HG03045 (cell line): Measurements from ENCODE around the gene ITM2B.
"Not testable (repeated sequence)": the region's sequence is repeated elsewhere in the genome, so short reads cannot be mapped to it uniquely, and the experiment has no call there.

ENCODE experiments used
- ATAC-seq: cut with Tn5 transposase; IDR thresholded peaks from one replicate; pipeline ENCODE4 v1.9.1; 2021; ENCODE audit warnings: mild to moderate bottlenecking, moderate library complexity; ENCODE audit not compliant: unreplicated experiment

ITM2B gene

DNA sequence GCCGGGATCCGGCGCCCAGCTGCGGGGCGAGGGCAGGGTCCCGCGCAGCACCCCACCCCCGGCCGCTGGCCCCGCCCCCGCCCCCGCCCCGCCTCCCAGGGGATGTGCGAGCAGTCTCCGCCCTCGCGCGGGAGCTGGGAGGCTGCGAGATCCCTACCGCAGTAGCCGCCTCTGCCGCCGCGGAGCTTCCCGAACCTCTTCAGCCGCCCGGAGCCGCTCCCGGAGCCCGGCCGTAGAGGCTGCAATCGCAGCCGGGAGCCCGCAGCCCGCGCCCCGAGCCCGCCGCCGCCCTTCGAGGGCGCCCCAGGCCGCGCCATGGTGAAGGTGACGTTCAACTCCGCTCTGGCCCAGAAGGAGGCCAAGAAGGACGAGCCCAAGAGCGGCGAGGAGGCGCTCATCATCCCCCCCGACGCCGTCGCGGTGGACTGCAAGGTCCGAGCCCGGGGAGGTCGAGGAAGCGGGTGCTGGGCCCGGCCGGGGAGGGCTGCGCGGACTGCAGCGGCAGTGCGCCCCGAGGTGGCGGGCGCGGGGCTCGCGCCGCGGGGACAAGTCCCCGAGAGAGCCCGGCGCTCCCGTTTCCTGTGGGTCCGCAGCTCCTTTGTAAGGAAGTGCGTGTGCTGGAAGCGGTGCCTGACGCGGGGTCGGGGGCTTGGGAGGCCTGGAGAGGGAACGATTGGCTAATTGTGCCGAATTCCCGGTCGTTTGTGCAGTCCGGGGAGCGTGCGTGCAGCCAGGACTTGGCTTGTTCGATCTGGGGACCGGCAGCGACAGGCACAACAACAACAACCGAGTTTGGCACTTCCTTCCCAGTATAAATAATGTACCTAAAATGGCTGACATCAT lies at the start of gene ITM2B:
TSS of gene ITM2B (plus strand) at position 161 of the 843 bp plus-strand sequence. CDS start at position 316, 155 bp downstream.
- peak; percentile 59 for ATAC-seq

DNA sequence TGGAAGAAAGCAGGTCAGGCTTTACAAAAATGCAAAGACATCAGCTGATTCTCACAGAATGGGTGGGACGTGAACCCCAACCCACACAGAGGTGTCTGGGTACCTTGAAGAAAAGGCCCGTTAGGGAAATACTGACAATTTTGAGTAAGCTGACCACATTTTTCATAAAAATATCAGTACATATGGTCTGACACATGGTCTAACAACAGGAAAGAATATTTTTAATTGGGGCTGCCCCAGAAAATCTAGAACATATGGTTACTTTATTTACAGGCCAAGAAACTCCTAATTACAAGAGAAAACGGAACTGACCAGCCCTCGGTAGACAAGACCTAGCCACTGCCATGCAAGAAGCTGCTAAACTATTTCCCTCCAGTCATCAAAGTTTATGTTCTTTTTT lies 48.7 kb upstream of the ITM2B start:
- ATAC-seq = no peak

DNA sequence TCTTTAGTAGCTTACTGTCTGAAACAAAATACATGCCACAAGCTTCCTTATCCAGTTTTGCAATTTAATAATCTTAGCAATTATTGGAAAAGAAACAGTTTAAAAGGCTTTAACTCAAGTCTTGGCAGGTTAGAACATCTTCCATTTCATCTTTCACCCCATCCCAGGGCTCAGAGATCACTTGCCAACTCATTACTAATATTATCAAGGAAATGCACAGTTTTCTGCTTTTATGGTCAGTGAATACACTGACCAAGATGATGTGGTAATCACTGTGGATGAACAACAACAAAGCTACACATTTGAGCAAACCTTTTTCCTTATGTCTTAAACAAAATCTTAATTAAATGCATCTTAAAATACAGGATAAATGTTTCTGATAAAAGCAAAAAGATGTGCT lies 48.0 kb upstream of the ITM2B start:
- ATAC-seq = no peak

DNA sequence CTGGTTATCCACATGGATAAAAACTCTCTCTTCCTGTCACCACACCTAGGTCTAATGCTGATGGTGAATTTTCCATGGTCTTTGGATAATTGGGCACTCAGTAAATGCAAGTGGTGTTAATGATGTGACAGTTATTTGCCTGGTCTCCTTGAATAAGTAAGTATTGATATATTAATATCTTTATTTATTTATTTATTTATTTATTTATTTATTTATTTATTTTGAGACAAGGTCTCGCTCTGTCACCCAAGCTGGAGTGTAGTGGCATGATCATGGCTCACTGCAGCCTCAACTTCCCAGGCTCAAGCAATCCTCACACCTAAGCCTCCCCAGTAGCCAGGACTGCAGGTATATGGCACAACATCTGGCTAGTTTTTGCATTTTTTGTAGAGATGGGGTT lies 46.3 kb upstream of the ITM2B start:
- ATAC-seq = no peak

DNA sequence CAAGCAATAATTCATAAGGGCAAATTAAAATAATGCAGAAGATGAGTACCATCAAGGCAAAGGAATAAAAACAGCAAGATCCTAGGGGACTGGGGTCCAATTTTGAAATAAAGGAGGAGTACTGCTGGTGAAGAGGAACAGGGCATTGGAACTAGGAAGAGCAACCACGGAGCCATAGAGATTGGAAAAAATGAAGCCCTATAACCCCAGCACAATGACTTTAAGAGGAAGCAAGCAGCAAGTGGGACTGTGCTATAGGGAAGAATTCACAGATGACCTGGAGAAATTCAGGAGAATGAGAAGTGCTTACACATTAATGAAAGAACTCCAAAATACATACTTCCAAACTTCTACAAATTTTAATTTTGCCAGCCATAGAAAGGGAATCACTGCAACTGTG lies 44.9 kb upstream of the ITM2B start:
- no peak for ATAC-seq

DNA sequence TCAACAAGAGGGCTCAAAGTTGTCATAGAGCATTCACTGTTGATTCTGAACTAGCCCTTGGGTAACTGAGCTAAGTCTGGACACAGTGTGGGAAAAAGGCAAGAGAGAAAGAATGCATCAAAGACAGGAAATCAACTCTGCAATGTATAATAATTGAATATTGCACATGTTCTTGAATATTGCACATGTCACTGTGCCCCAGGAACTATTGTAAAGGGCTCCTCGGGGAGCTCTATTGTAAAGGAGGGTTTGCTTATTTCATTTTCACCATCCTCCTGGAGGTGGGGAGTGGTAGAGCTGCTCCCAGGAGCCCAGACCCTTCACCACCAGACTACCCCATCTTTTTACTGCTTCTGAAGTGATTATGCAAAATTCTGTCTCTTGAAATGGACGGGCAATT lies 44.4 kb upstream of the ITM2B start:
- ATAC-seq = no peak

DNA sequence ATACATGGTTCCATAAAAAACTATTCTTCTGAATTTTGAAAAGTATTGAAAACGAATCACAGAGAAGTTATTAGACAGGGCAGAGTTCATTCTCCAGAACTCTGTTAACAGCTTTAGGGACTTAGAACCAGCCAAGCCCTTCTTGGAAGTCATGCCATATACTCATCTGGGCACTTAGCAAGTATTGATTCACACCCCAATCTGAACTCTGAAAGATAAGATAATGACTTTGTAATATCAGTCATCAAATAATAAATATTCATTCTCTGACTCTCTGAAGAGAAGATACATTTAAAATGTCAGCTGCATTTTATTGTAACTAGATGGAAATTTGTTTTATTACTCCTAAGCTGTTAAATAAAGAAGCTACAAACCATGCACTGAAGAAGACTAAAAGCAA lies 43.8 kb upstream of the ITM2B start:
- ATAC-seq = no peak

DNA sequence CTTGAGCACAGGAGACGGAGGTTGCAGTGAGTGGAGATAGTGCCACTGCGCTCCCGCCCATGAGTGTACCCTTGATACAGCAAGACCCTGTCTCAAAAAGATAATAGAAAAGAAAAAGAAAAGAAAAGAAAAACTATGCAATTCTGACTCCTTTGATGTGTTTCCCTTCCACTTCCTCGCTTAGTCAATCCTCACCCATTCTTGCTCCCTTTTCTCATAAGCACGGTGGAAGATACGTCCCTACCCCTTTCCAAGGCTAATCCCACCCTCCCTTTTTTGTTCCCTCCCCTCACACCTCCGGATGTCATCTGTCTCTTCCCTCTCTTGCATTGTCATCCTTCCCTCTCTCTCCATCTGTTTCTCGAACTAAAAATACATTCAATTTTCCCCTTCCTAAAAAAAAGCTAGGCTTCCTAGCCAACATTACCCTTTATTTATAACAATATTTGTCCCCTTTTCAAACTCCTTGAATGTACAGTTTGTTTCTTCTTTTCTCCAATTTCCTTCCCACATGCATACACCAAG lies 40.5 kb upstream of the ITM2B start:
- no peak for ATAC-seq

DNA sequence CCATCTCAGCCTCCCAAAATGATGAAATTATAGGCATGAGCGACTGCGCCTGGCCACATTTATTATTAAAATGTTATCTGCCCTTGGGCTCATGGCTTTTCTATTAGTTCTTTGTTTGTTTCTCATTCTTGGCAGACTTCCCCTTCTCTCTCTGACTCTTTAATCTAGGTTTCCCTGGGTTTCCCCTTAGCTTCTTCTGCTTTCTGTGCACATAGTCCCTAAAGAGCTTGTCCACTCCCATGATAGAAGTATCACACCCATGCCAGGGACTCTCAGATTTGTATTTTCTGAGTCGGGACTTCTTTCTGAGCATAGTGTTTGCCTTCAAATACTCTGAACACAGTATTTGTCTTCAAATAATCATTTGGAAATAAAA lies 38.6 kb upstream of the ITM2B start:
- ATAC-seq = no peak

DNA sequence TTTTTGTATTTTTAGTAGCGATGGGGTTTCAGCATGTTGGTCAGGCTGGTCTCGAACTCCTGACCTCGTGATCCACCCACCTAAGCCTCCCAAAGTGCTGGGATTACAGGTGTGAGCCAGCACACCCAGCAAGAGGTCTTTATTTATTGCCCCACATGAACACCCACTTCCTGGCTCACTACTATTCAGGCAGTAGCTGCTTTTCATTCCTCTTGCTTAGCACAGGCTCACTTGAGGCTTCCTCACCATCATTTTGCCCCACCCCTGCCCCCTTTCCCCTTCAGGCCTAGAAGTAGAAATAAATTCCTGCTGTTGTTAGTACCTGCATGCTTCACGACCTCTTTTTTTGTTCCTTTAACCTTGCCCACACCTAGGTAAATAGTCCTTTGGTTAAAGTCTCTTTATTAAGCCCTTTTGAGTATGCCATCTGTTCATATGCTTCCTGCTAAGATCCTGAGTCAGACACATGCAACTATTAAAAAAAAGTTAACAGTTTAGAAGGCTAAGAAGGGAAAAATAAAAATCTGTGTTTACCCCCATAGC lies 33.5 kb upstream of the ITM2B start:
- no peak for ATAC-seq

DNA sequence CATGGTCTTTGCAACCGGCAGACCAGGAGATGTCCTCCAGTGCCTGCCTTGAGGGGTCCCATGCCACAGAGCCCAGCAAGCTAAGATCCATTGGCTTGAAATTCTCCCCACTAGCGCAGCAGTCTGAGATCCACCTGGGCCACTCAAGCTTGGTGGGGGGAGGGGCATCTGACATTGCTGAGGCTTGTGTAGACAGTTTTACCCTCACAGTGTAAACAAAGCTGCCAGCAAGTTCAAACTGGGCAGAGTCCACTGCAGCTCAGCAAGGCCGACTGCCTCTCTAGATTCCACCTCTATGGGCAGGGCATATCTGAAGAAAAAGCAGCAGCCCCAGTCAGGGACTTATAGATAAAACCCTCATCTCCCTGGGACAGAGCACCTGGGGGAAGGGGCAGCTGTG lies 32.0 kb upstream of the ITM2B start:
- no peak for ATAC-seq

DNA sequence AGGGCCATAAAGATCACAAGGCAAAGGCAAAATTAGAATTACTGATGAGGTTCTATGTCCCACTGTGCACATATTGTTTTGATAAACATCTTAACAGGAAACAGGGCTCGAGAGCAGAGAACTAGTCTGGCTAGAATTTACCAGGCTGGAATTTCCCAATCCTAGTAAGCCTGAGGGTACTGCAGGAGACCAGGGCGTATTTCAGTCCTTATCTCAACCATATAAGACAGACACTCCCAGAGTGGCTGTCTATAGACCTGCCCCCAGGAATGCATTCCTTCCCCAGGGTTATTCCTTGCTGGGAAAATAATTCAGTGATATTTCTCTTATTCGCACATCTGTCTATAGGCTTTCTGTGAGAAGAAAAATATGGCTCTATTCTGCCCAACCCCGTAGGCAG lies 25.8 kb upstream of the ITM2B start:
- not testable (repeated sequence) for ATAC-seq

DNA sequence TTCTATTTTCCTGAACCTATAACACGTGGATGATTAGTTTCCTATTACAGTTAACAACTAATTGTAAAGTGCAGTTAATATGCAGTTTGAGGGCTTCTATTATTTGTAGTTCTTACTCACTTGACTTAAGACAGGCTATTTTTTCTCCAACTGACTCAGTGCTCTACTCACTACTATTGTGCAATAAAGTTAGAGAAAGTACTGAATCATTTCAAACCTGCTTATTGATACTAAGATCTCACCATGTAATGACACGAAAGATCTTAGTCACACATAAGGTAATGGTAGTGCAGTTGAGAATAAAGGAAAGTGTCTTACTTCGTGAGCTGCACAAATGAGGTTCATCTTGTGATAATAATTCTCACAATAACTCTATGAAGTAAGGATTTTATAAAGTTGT lies 22.8 kb upstream of the ITM2B start:
- no peak for ATAC-seq

DNA sequence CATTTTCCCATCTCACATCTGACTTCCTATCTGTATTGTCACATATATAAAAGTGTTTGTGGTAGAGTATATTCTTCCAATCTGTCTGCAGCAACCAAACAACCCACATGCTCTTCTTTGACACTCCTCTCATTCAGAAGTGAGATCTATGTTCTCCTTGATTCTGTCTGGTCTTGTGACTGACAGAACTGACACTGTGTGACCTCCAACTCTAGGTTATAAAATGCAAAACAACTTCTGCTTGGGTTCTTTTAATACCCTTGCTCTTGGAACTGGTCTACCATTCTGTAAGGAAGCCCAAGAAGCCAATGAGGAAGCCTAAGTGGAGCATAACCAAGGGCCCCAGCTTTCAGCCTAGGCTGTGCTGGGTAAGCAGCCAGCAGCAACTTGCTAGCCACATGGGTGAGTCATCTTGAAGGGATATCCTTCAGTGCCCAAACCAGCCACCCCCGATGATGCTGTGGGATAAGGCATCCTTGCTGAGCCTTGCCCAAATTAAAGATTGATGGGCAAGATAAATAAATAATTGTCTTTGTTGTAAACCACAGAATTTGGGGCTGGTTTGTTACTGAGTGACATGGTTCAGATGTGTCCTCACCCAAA lies 18.4 kb upstream of the ITM2B start:
- no peak for ATAC-seq

DNA sequence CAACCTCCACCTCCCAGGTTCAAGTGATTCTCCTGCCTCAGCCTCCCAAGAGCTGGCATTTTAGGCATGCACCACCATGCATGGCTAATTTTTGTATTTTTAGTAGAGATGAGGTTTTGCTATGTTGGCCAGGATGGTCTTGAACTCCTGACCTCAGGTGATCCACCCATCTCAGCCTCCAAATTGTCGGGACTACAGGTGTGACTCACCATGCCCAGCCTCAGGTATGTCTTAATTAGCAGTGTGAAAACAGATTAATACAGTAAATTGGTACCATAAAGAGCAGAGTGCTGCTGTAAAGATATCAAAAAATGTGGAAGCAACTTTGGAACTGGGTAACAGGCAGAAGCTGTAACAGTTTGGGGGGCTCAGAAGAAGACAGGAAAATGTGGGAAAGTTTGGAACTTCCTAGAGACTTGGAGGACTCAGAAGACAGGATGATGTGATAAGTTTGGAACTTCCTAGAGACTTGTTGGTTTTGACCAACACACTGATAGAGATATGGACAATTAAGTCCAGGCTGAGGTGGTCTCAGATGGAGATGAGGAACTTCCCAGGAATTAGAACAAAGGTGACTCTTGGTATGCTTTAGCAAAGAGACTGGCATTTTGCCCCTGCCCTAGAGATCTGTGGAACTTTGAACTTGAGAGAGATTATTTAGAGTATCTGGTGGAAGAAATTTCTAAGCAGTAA lies 17.3 kb upstream of the ITM2B start:
- ATAC-seq = not testable (repeated sequence)

DNA sequence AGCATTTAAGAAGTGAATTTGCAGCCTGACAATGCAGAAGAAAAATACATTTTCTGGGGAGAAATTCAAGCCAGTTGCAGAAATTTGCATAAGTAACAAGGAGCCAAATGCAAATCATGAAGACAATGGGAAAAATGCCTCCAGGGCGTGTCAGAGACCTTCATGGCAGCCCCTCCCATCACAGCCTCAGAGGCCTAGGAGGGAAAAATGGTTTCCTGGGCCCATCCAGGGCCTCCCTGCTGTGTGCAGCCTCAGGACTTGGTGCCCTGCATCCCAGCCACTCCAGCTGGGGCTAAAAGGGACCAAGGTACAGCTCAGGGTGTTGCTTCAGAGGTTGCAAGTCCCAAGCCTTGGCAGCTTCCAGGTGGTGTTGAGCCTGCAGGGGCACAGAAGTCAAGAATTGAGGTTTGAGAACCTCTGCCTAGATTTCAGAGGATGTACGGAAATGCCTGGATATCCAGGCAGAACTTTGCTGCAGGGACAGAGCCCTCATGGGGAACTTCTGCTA lies 16.7 kb upstream of the ITM2B start:
- no peak for ATAC-seq

DNA sequence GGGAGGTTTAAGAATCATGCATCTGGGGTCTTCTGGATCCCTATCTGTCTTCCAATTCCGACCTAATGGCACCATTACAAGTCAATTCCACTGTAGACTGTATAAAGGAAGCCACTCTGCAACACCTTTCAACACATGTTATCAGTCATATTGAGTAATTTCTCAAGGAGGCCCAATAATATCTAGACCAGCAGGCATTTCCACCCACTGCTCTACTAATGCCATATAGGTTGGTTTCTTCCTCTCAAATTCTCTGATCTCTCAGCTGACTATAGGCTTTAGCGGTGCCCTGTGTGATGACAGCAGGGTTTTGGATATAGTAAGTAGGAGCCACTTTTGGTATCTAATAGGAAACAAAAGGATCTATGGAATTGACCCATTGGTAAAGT lies 12.4 kb upstream of the ITM2B start:
- no peak for ATAC-seq

DNA sequence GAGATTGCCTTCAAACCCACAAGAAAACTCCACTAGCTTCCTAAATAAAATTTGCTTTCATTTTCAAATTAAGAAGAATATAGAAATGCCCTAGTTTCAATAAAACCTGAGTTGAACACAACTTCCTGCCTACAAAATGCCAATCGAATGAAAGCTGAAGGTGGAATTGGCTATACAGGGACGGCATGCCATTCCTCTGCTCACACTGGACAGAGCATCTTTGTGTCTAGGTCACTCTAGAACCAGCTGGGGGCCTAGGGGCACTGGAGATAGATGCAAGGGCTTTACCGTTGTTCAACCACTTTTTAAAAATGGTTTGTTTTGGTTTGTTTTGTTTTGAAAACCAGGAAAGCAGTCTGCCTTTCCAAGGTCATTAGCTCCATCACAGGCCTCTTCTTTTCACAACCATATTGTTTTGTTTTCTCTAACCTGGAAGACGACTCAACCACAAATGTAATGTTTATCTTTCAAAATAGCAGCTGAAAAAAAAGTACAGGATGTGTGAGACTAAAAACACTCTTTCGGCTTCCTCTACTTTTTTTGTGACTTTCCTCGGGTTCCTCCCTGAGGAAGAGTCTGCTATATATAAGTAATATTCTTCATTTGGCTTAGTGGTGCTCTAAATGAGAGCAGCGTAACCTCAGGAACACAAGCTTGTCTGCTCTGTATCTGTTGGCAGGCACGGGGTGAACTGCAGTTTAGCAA lies 11.9 kb upstream of the ITM2B start:
- ATAC-seq = no peak

DNA sequence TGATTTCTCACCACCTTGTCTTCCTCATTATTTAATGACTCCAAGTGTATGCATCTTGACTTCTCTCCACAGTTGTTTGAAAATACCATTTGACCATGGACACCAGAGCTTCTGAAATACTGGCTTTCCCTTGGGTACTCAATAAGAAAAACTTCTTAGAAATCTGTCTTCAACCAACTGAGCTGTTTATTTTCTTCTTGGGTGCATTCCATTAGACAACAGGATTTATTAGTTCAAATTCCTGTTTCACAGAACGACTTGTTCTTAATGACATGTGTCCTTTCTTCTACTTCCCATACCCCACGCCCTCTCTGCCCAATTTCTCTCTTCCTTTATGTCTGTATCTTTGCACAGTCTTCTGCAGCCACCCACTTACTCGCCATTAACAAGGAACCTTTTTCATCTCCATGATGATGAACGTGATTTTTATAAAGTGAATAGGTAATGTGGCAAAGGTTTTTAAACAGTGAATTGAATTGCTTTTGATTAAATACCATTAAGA lies 11.3 kb upstream of the ITM2B start:
- no peak for ATAC-seq
